ENCODE measurements around the gene PXYLP1.

DNA sequence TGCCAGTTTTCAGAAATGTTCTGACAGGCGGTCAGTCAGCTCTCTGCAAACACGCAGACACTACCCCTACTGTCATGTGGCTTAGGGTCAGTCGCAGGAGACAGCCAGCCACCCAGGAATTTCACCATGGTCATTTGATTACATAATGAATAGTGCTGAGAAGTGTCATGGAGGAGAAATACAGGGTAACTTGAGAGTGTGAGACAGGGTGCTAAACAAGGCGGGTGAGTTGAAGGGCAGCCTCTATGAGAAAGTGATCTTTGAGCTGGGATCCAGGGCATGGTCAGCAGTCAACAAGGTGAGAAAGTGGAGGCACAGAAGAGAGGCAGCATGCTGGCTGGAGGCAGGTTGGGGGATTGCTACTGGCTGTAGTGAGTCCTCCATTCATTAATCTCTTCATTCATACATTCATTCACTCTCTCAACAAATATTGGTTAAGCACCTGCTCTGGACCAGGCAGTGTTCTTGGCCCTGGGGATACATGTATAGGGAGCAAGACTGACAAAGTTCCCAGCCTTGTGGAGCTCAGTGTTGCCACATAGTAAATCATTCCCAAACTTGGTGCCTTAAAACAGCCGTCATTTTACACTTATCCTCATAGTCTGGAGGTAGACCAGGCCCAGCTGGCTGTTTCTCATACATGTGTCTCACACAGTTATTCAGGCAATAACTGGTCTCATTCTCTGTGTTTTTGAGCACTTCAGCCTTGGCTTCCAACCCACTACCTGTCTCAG lies 14.8 kb downstream of the PXYLP1 start:
- TF ChIP-seq, protein P1, sequence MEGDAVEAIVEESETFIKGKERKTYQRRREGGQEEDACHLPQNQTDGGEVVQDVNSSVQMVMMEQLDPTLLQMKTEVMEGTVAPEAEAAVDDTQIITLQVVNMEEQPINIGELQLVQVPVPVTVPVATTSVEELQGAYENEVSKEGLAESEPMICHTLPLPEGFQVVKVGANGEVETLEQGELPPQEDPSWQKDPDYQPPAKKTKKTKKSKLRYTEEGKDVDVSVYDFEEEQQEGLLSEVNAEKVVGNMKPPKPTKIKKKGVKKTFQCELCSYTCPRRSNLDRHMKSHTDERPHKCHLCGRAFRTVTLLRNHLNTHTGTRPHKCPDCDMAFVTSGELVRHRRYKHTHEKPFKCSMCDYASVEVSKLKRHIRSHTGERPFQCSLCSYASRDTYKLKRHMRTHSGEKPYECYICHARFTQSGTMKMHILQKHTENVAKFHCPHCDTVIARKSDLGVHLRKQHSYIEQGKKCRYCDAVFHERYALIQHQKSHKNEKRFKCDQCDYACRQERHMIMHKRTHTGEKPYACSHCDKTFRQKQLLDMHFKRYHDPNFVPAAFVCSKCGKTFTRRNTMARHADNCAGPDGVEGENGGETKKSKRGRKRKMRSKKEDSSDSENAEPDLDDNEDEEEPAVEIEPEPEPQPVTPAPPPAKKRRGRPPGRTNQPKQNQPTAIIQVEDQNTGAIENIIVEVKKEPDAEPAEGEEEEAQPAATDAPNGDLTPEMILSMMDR (IDR thresholded peaks at IDR 0.05) = no peak
- no peak for TF ChIP-seq POLR2A (IDR thresholded peaks at IDR 0.05)

All from thyroid gland (tissue), 4 donors.